ENCODE data around the gene GOLT1A. TPM values are rescaled to one million over a fixed set of nuclear protein-coding genes. Genes with fewer than 3 reads are reported as not detected.

Gene GOLT1A
- total RNA-seq, 6 donors from 2014 or later = 7.5 to 18.5 (median 10.1) TPM; not detected in 1

DNA sequence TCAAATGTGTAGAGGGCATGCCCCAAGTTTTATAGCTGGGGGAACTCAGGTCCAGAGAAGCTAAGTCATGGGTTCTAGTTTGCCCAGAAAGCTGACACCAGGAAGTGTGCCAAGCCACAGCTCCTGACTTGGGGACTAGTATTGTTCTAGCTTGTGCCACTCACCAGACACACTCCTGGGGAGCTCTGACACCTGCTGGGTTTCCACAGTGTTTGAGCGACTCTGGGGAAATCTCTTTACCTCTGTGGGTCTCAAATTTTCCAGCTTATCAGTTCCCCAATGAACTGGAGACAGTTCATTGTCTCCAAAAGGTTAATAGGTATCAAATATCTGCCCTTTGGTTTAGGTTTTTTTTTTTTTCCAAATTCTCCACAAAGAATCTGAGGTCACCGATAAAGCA, 21.7 kb downstream of the GOLT1A start:
- H3K36me3 ChIP-seq = no peaks in the 10 kb centered on the region
- peaks cover 0 to 12% (median 3%) of the 10 kb centered on the region in 4 donors for H3K4me1 ChIP-seq
- H3K4me3 ChIP-seq = no peak overlapping the region
- H3K9me3 ChIP-seq = no peaks in the 10 kb centered on the region
- DNase-seq (no peak), ATAC-seq (ENCODE audit: low FRiP score in 2 of 2) (no peak)
- TF ChIP-seq POLR2A (IDR thresholded peaks at IDR 0.05) (no peak), POLR2AphosphoS5 (IDR thresholded peaks at IDR 0.05) (no peak)
- TF ChIP-seq, protein P1, sequence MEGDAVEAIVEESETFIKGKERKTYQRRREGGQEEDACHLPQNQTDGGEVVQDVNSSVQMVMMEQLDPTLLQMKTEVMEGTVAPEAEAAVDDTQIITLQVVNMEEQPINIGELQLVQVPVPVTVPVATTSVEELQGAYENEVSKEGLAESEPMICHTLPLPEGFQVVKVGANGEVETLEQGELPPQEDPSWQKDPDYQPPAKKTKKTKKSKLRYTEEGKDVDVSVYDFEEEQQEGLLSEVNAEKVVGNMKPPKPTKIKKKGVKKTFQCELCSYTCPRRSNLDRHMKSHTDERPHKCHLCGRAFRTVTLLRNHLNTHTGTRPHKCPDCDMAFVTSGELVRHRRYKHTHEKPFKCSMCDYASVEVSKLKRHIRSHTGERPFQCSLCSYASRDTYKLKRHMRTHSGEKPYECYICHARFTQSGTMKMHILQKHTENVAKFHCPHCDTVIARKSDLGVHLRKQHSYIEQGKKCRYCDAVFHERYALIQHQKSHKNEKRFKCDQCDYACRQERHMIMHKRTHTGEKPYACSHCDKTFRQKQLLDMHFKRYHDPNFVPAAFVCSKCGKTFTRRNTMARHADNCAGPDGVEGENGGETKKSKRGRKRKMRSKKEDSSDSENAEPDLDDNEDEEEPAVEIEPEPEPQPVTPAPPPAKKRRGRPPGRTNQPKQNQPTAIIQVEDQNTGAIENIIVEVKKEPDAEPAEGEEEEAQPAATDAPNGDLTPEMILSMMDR (IDR thresholded peaks at IDR 0.05) = no peak
- peaks cover 0 to 6% (median under 1%) of the 10 kb centered on the region in 4 donors for H3K27me3 ChIP-seq
- 85 to 95% methylated on average over 2 of the region's 2 CpGs for WGBS, 2 donors
- H3K27ac ChIP-seq = no peak overlapping the region

DNA sequence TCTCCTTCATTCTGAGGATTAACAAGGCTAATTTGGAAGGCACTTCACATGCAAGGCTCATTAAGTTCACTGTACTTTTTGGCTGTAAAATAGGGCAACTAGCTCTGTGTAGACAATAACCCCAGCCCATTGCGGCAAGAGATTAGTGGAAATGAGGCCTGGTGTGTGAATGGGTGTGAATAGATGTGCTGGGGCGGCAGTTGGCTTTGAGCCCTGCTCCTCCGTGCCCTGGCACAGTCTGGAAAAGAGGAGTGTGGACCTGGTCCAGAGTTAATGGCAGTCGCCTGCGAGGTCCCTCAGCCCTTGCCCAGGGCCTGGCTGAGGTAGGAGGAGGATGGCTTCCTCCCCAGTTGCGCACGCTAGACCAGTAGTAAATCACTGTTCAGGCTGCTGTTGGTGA, 22.3 kb downstream of the GOLT1A start:
- TF ChIP-seq POLR2AphosphoS5 (IDR thresholded peaks at IDR 0.05) = no peak
- no peak for TF ChIP-seq POLR2A (IDR thresholded peaks at IDR 0.05)
- TF ChIP-seq, protein P1 (IDR thresholded peaks at IDR 0.05) = no peak
- TF ChIP-seq EP300 (IDR thresholded peaks at IDR 0.05) = no peak
- Histone ChIP-seq H3K9me3 (no peaks in the 10 kb centered on the region), H3K36me3 (no peaks in the 10 kb centered on the region), H3K4me3 (no peak overlapping the region), H3K27ac (no peak overlapping the region), H3K4me1 (peaks cover 0 to 12% (median 3%) of the 10 kb centered on the region in 4 donors), H3K27me3 (peaks cover 0 to 6% (median 2%) of the 10 kb centered on the region in 4 donors)
- WGBS, 2 donors = 86 to 92% methylated on average over 4 to 7 of the region's 7 CpGs
- no peak for ATAC-seq (ENCODE audit: low FRiP score in 2 of 2)
- peak in 1 of 2 donors; percentile 10 for DNase-seq

DNA sequence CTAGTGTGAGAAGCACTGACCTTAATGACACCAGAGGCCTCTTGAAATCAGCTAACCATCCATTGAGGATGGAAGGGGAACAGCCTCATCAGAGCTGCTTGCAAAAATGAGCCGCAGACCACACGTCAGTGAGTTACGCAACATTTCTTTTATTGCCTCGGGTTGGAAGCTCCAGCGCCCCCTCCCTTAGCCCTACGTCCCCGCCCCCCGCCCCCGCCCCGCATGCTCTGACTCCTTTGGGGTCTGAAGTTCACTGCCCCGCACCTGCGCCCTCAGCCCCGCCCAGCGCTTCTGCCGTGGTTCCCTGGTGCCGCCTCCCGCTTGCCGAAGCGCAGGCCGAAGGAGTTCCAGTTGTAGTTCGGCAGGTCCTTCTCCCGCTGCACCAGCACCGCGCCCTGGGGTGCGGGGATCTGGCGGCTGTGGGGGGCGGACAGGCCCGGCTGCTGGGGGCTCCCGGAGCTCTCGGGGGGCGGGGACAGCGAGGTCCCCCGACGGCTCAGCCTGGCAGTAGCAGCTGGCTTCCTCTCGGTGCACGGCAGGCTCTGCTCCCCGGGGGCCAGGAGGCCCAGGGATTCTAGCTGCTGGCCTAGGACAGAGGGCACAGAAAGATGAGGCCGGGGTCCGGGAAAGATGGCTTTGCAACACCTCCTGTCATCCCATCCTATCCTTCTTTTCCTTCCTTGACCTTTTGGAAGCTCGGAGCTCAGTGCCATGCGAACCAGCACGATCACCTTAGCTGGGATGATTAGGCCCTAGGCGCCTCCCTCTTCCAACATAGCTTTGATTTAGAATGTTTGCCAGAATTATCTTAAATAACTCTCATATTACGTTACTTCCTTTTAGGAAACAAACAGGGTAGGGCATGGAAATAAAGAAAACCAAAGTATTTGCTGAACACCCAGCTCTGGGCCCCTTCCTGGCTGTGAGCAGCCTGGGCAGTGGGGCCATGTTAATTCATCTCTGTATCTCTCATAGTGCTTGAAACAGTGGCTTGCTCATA, 23.3 kb downstream of the GOLT1A start:
- Histone ChIP-seq H3K4me1 (peaks cover 0 to 12% (median 3%) of the 10 kb centered on the region in 4 donors), H3K9me3 (no peaks in the 10 kb centered on the region), H3K27ac (no peak overlapping the region), H3K27me3 (peaks cover 0 to 6% (median 2%) of the 10 kb centered on the region in 4 donors), H3K36me3 (no peaks in the 10 kb centered on the region), H3K4me3 (peak overlapping the region in 3 of 4 donors; percentile 19 to 33 (median 32))
- DNase-seq (peak; percentile 27 to 85), ATAC-seq (ENCODE audit: low FRiP score in 2 of 2) (peak in 1 of 2 donors; percentile 81)
- TF ChIP-seq POLR2A (IDR thresholded peaks at IDR 0.05) = no peak
- TF ChIP-seq, protein P1 (IDR thresholded peaks at IDR 0.05) = no peak
- WGBS, 2 donors = 12 to 29% methylated on average over 20 to 44 of the region's 44 CpGs

DNA sequence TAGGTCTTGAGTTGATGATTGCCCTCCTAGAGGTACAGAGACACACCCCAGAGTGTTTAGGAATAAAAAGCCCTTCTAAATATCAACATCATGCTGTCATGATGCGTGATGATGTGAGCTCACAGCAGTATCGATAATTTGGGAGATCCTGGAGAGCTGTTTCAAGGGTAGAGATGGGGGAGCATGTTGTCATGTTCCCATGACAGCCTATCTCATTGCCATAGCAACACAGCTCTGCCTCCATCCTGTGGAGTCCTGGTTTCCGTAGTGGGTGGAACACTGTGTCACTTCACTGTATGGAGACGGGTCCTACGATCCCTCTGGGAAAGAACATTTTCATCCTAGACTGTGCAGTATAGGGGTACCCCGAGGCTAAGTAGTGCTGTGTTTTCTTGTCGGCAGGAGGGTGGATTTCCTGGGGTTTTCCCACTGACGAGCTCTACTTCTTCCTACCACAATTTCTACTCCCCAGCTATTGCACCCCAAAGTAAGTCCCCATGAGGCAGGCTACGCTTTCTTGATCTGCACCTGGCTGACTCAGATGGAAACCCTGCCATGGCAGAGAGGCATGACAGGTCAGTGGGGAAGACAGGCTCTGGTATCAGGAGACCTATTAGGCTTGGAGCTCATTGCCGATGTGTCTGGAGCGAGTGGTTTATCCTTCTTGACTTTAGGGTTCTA, 24.7 kb downstream of the GOLT1A start:
- Histone ChIP-seq H3K9me3 (no peaks in the 10 kb centered on the region), H3K27ac (no peak overlapping the region), H3K27me3 (peaks cover 0 to 6% (median 2%) of the 10 kb centered on the region in 4 donors), H3K4me3 (no peak overlapping the region), H3K36me3 (no peaks in the 10 kb centered on the region), H3K4me1 (peaks cover 0 to 12% (median 3%) of the 10 kb centered on the region in 4 donors)
- WGBS, 2 donors = 74 to 78% methylated on average over 11 of the region's 11 CpGs
- DNase-seq (no peak), ATAC-seq (ENCODE audit: low FRiP score in 2 of 2) (no peak)
- TF ChIP-seq POLR2AphosphoS5 (IDR thresholded peaks at IDR 0.05) (no peak), POLR2A (IDR thresholded peaks at IDR 0.05) (no peak), EP300 (IDR thresholded peaks at IDR 0.05) (no peak)
- TF ChIP-seq, protein P1 (IDR thresholded peaks at IDR 0.05) = no peak
